Epithelial cell of esophagus (primary cell): ENCODE data around the gene GNAZ.

Experiments used
- DNase-seq: peaks from one replicate; pipeline ENCODE4 v3.0.0; 2010; ENCODE audit warnings: low read depth
- H3K4me3 ChIP-seq: 2 replicates; pipeline ENCODE4 v1.5.1; 2011; ENCODE audit warnings: mild to moderate bottlenecking, low read length, control low read depth
- TF ChIP-seq, protein P1 (sequence below): IDR thresholded peaks from 2 replicates; pipeline ENCODE4 v1.5.1; 2011; ENCODE audit warnings: low read depth, mild to moderate bottlenecking, low read length, control low read depth, inconsistent platforms; ENCODE audit not compliant: insufficient read depth; ENCODE audit errors: missing control alignments

GNAZ gene

DNA sequence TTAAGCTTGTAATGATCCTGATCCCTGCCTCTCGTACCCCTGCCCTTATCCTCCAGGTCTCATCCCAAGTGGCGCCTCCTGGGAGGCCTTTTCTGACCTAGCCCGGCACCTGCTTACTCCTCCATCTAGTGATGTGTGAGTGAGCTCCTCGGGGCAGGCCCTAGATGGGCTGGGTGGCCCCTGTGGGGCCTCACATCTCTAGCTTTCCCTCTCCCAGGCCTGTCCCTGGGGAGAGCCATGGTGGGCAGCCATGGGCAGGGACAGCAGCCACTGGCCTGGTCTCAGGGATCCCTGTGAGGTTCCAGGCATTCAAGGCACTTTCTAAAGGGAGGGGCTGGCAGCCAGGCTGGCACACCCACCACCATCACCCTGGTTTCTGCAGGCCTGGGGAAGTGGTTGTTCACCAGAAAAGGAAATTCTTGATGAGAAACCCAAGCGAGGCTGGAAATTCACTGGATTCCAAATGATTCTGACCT lies 27.9 kb downstream of the GNAZ start:
- TF ChIP-seq, protein P1, sequence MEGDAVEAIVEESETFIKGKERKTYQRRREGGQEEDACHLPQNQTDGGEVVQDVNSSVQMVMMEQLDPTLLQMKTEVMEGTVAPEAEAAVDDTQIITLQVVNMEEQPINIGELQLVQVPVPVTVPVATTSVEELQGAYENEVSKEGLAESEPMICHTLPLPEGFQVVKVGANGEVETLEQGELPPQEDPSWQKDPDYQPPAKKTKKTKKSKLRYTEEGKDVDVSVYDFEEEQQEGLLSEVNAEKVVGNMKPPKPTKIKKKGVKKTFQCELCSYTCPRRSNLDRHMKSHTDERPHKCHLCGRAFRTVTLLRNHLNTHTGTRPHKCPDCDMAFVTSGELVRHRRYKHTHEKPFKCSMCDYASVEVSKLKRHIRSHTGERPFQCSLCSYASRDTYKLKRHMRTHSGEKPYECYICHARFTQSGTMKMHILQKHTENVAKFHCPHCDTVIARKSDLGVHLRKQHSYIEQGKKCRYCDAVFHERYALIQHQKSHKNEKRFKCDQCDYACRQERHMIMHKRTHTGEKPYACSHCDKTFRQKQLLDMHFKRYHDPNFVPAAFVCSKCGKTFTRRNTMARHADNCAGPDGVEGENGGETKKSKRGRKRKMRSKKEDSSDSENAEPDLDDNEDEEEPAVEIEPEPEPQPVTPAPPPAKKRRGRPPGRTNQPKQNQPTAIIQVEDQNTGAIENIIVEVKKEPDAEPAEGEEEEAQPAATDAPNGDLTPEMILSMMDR = no peak
- H3K4me3 ChIP-seq = no peak overlapping the region
- no peak for DNase-seq

DNA sequence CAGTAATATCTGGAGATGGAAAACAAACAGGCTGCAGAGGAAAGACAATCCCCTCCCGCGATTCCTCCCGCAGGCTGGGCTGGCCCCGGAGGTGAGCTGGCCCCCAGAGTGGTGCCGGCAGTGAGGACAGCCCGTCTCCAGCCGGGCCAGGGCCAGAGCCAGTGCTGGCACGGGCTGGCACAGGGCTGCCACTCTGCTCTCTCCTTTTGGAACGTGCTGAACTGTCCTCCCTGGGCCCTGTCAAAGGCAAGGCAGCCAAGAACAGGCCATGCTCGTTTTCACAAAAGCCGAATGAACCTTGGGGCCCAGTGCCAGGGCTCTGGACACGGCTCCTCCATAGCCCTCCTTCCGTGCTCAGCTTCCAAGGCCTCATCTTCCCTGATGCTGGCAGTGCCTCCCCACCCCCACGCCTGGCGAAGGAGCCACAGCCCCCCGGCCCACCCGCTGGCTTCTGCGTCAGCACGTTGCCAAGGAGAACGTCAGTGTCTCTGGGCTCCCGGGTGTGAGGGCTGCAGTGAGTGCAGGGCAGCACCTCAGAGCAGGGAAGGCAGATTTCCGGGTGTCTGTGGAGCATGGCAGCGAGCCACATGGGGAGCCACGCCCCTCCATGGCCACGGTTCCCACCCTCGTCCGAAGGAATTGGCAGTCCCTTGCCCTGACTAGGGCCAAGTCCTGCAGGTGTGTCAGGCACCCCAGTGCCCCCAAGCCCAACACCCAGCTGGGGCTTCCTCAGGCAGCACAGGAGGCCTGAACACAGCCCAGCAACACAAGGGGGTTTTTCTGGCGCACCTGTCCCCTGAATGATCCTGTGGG lies 28.6 kb downstream of the GNAZ start:
- no peak for DNase-seq
- TF ChIP-seq, protein P1 = no peak
- H3K4me3 ChIP-seq = no peak overlapping the region

DNA sequence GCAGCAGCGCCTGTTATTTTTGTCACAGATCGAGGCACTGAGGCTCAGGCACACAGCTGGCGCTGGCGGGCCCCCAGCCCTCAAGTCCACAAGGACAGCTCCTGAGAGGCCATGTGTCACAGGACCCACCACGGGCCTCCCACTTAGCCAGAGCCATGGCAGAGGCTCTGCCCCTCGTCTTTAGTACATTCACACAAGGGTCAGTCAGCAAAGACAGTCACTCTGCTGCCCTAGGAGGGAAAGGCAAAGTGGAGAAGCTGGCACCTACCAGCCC lies 29.1 kb downstream of the GNAZ start:
- no peak overlapping the region for H3K4me3 ChIP-seq
- TF ChIP-seq, protein P1 = no peak
- DNase-seq = no peak

DNA sequence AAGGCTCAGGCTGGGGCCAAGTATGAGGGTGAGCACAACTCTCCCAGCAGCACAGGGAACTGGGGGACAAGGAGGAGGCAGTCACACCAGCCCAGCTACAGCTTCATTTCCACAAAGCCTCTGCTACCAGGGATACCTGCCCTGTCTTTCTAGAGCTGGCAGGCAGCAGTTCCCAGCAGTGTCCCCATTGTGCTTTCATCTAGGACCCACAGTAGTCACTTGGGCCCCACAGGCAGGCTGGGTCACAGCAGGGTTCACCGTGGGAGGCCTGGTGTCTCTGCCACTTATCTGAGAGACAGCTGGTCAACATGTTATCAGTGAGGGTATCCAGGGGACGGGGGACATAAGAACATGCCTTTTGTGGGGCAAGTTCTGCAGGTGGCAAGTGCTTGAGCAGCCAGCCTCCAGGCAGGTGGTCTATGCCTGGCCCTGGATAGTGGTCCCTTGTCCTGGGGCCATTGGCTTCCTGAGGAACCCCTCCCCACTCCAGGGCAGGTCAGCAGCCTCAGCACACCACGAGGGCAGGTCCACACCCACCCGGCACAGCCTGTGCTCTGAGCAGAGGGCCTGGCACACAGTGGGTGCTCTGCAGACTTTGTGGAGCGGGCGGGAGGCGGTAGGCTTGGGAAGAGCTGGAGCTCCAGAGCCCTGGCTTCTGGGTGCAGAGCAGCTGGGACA lies 29.9 kb downstream of the GNAZ start:
- DNase-seq = no peak
- TF ChIP-seq, protein P1 = no peak

DNA sequence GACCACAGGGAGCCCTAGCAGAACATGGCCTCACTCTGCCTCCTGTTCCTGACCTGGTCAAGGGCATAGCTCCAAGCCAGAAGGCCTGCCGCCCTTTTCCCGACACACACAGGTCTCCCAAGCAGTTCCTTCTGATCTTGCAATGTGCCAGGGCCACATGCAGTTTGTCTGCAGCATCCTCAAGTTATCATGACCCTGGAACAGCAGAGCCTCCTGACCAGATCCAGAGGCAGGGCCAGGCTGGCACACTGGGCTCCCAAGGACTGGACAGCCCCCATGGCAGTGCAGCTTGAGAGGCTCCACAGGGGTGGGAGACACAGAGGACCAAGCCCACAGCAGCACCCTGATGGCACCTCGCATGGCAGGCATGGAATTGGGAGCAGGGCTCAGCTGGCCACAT lies 31.2 kb downstream of the GNAZ start:
- TF ChIP-seq, protein P1 = no peak
- no peak for DNase-seq
- no peak overlapping the region for H3K4me3 ChIP-seq

More for the DNA sequence above, 29.9 kb downstream of the GNAZ start:
- no peak overlapping the region for H3K4me3 ChIP-seq

DNA sequence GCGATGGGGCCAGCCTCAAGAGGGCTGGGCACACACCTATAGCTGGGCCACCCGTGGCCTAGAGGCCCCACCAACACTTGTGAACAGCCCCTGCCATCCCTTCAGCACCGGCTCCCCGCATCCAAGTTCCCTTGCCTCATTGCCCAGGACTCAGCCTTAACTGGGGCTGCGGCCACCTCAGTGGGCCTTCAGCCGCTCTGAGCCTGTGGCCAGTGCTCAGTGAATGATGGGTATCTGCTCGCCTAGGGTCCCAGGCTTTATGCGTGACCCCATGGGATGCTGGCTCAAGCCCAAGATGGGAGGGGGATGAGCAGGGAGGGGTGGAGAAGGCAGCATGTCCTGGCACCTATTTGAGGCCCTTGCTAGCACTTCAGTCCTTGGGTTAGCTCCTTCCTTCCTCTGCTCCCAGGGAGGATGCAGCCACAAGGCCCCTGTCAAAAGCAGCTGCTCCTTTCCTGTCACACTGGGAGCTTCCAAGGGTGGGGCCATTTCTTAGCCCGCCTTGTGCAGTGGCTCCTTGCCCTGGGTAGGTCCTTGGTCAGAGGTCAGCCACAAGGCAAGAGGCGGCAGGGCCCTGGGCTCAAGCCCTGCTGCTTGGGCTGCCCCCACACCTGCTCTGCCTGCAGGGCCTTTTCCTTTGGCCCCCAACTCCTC lies 31.8 kb downstream of the GNAZ start:
- H3K4me3 ChIP-seq = no peak overlapping the region
- no peak for DNase-seq
- TF ChIP-seq, protein P1 = no peak

DNA sequence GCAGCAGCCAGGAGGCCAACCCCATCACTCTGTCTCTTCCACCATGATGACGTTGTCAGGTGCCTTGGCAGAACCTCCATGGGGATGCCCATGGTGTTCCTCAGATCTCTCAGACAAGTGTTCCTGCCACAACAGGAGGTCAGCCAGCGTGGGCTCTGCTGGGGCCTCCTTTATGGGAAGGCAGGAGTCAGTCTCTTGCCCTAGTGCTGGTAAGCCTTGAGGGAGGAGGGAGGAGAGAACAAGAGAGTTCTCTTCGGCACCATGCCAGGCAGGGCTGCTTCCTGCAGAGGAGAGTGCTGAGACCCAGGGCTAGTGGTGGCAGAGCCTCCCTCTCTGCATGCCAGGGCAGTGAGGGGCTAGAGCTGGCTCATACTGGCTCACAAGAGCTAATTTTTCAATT lies 32.5 kb downstream of the GNAZ start:
- TF ChIP-seq, protein P1 = no peak
- DNase-seq = no peak
- no peak overlapping the region for H3K4me3 ChIP-seq
